SU-DHL-6 (cell line): ENCODE measurements around the gene C12orf50.

ENCODE experiments used
- CTCF ChIP-seq: fragments of 200-600 bp; sonication (generic); IDR thresholded peaks from one replicate; pipeline ENCODE4 v1.5.1; 2017; ENCODE audit warnings: antibody characterized with exemption, mild to moderate bottlenecking, low read length, moderate library complexity; ENCODE audit not compliant: insufficient read depth, poor library complexity, severe bottlenecking
- EZH2phosphoT487 ChIP-seq: fragments of 200-600 bp; sonication (generic), shearing (Covaris generic); conservative IDR thresholded peaks from 2 replicates; pipeline ENCODE4 v1.6.1; 2018; ENCODE audit warnings: mild to moderate bottlenecking, antibody characterized with exemption, low read length, moderate library complexity, mixed read lengths

GRCh38 chr12:88044035-88044434, 14.8 kb upstream of the C12orf50 start:
- TF ChIP-seq CTCF = no peak
- TF ChIP-seq EZH2phosphoT487 = no peak
